Endothelial cell (in vitro differentiated cells): ENCODE data around the gene GNAQ. TPM values are rescaled to one million over a fixed set of nuclear protein-coding genes. Genes with fewer than 3 reads are reported as not detected.

Experiments
- DNase-seq: peaks from one replicate; pipeline ENCODE4 v3.0.0; 2021; ENCODE audit warnings: low spot score
- H3K27ac Mint-ChIP-seq: one replicate; pipeline ENCODE4 v1.8.0; 2021; ENCODE audit warnings: mixed read lengths, inconsistent platforms; ENCODE audit not compliant: unreplicated experiment
- H3K27me3 Mint-ChIP-seq: one replicate; pipeline ENCODE4 v1.8.0; 2021; ENCODE audit warnings: mild to moderate bottlenecking, moderate library complexity, mixed read lengths, inconsistent platforms; ENCODE audit not compliant: unreplicated experiment
- H3K36me3 Mint-ChIP-seq: one replicate; pipeline ENCODE4 v1.8.0; 2021; ENCODE audit warnings: mild to moderate bottlenecking, low read depth, mixed read lengths, inconsistent platforms; ENCODE audit not compliant: unreplicated experiment
- H3K4me1 Mint-ChIP-seq: one replicate; pipeline ENCODE4 v1.8.0; 2021; ENCODE audit warnings: mild to moderate bottlenecking, mixed read lengths, inconsistent platforms; ENCODE audit not compliant: unreplicated experiment
- H3K4me3 Mint-ChIP-seq: one replicate; pipeline ENCODE4 v1.8.0; 2021; ENCODE audit warnings: mild to moderate bottlenecking, mixed read lengths, inconsistent platforms; ENCODE audit not compliant: unreplicated experiment
- H3K9me3 Mint-ChIP-seq: one replicate; pipeline ENCODE4 v1.8.0; 2021; ENCODE audit warnings: mixed read lengths, inconsistent platforms; ENCODE audit not compliant: unreplicated experiment
- CTCF ChIP-seq: fragments of 200-600 bp; sonication (generic); IDR thresholded peaks from one replicate; pipeline ENCODE4 v1.5.0; 2021; ENCODE audit warnings: antibody characterized with exemption; ENCODE audit not compliant: unreplicated experiment
- total RNA-seq: library from RNA; stranded (reverse); fragmentation: NEBNext Ultra II Directional; extraction: Animal tissue kit (Norgen Biotek cat#: 25700); gene quantifications from one replicate; pipeline ENCODE4 v1.2.1, GENCODE V29; 2021; ENCODE audit not compliant: unreplicated experiment

GNAQ gene
- total RNA-seq, 1 donor from 2014 or later: 94.6 TPM

- Mint-ChIP-seq H3K36me3 (peaks cover 39% of the 10 kb centered on the region), H3K9me3 (peaks cover 10% of the 10 kb centered on the region), H3K27me3 (peaks cover 13% of the 10 kb centered on the region), H3K4me3 (peak overlapping the region; percentile 19), H3K4me1 (no peaks in the 10 kb centered on the region), H3K27ac (peak overlapping the region; percentile 74)
- no peak for TF ChIP-seq CTCF
- no peak for DNase-seq
Observed at GRCh38 chr9:77759391-77759790, 272.2 kb downstream of the GNAQ start.

- H3K4me3 Mint-ChIP-seq: no peak overlapping the region
- peaks cover 4% of the 10 kb centered on the region for H3K9me3 Mint-ChIP-seq
- DNase-seq: no peak
- peaks cover 28% of the 10 kb centered on the region for H3K36me3 Mint-ChIP-seq
- peaks cover 6% of the 10 kb centered on the region for H3K4me1 Mint-ChIP-seq
- TF ChIP-seq CTCF: no peak
- peaks cover 14% of the 10 kb centered on the region for H3K27me3 Mint-ChIP-seq
- no peak overlapping the region for H3K27ac Mint-ChIP-seq
Observed at GRCh38 chr9:77756449-77756848, 275.2 kb downstream of the GNAQ start.

GRCh38 chr9:77753180-77753579, 278.4 kb downstream of the GNAQ start:
- DNase-seq: no peak
- Mint-ChIP-seq H3K4me3 (no peak overlapping the region), H3K27me3 (peaks cover 12% of the 10 kb centered on the region), H3K9me3 (no peaks in the 10 kb centered on the region), H3K36me3 (peaks cover 24% of the 10 kb centered on the region), H3K4me1 (peaks cover 18% of the 10 kb centered on the region), H3K27ac (peak overlapping the region; percentile 73)
- no peak for TF ChIP-seq CTCF

GRCh38 chr9:77752554-77752953, 279.1 kb downstream of the GNAQ start:
- peaks cover 21% of the 10 kb centered on the region for H3K4me1 Mint-ChIP-seq
- H3K9me3 Mint-ChIP-seq: no peaks in the 10 kb centered on the region
- no peak for TF ChIP-seq CTCF
- H3K4me3 Mint-ChIP-seq: no peak overlapping the region
- H3K27me3 Mint-ChIP-seq: peaks cover 11% of the 10 kb centered on the region
- H3K36me3 Mint-ChIP-seq: peaks cover 23% of the 10 kb centered on the region
- DNase-seq: no peak
- H3K27ac Mint-ChIP-seq: peak overlapping the region; percentile 88

- peak; percentile 54 for TF ChIP-seq CTCF
- Mint-ChIP-seq H3K4me1 (peaks cover 22% of the 10 kb centered on the region), H3K4me3 (no peak overlapping the region), H3K27me3 (peaks cover 11% of the 10 kb centered on the region), H3K27ac (peak overlapping the region; percentile 88), H3K9me3 (no peaks in the 10 kb centered on the region), H3K36me3 (peaks cover 13% of the 10 kb centered on the region)
- peak; percentile 63 for DNase-seq
Observed at GRCh38 chr9:77751341-77752091, 280.1 kb downstream of the GNAQ start.
